Dermis lymphatic vessel endothelial cell (primary cell): ENCODE measurements around the gene MGRN1. TPM values are rescaled to one million over a fixed set of nuclear protein-coding genes. Genes with fewer than 3 reads are reported as not detected.

ENCODE experiments used
- total RNA-seq: library from RNA; depleted of rRNA; stranded (reverse); fragments of >200 nt; gene quantifications from 2 replicates; pipeline ENCODE4 v1.2.1, GENCODE V29; 2014

MGRN1 gene
- total RNA-seq: 13.4 and 19.9 TPM in 2 replicates

DNA sequence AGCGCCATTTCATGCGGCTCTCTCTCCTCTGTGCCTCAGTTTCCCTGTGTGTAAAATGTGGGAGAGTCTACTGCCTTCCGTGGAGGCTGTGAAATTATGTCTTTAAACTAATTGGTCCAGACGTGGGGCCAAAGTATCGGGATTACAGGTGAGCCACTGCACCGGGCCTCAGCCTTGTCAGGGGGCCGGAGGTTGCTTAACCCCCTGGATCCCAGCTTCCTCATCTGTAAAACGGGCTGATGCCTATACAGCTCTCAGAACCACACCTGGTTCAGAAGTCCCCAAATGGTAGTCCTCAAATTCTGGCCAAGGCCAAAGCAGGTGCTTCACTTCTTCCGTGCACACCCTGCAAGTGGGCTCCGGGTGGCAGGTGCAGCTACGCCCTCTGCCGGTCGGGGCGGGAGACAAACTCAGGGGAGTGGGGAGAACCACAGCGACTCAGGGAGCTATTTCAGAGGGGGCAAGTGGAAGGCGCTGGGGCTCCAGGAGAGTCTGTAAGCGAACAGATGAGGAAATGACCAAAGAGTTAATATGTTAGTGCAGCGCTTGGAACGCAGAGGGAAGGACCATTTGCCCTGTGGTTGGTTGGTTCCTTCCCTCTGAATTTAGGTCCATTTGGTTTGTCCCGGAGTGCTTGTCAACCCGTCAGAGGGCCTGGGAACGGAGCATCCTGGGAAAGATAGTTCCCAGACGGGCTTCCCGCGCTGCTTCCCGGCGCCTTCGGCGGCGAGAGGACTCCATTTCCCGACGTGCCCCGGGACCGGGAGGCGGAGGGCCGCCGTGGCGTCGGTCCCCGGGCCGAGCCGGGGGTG lies at the start of gene MGRN1:
Gene MGRN1, plus strand, starts transcription at position 812 of the 812 bp plus-strand sequence. CDS start 135 bp downstream, outside the sequence.

DNA sequence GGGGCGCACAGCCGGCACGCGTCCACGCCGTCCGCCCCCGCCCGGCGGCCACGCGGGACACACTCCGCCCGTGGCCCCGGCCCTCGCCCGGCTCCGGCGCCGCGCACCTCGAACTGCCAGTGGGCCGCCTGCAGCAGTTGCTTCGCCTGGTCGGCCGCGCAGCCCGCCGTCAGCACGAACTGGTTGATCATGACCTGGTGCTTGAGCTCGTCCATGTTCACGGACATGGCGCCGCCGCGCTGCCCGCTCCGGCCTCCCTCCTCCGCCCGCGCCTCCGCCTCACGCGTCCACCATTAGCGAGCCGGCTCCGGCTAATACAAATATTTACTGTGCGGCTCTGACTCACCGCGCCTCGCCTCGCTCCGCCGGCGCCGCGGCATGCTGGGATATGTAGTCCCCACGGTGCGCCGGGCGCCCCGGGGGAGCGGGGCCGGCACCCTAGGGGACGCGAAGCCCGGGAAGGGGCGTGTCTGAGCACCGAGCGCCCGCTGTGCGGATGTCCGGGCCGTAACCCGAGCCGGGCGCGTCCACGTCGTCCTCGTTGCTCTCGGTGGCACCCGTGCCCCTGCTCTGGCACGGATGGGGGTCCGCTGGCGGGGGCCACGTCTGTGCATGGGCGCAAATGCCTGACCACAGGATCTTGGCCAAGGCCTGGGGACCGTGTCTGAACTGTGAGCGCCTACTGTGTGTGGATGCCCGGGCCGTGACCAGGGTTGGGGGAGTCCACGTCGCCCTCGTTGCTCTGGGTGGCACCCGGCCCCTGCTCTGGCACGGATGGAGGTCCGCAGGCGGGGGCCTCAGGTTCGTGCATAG lies 9.8 kb upstream of the MGRN1 start, which contains the start of gene UBALD1:
Gene UBALD1, minus strand, starts transcription at position 318 of the 813 bp plus-strand sequence. Its CDS starts 91 bp downstream, at position 227.

DNA sequence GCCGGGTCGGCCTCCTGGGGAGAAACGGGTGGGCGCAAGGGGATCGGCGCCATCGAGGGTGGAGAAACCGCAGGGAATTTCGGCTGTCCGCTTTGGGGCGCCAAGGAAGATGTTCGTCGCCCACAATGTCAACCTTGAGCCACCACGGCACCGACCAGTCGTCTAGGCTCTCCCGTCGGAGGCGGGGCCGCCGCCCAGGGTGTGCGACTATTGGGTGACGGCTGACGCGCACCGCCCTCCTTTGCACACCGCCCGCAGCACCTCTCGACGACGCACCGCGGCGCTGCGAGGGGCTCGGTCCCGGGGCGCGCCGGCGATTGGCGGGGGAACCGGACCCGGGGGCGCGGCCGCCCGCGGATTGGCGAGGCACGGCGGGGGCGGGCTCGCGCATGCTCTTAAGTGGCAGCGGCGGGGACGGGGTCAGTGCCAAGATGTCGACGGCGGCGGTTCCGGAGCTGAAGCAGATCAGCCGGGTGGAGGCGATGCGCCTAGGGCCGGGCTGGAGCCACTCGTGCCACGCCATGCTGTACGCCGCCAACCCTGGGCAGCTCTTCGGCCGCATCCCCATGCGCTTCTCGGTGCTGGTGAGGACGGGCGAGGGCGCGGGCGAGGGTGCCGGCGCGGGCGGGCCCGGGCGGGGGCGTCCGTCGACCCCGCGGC lies 68.8 kb downstream of the MGRN1 start, which contains the start of gene NUDT16L1:
Gene NUDT16L1, plus strand, starts transcription at position 267 of the 660 bp plus-strand sequence. Its CDS starts 165 bp downstream, at position 432.

DNA sequence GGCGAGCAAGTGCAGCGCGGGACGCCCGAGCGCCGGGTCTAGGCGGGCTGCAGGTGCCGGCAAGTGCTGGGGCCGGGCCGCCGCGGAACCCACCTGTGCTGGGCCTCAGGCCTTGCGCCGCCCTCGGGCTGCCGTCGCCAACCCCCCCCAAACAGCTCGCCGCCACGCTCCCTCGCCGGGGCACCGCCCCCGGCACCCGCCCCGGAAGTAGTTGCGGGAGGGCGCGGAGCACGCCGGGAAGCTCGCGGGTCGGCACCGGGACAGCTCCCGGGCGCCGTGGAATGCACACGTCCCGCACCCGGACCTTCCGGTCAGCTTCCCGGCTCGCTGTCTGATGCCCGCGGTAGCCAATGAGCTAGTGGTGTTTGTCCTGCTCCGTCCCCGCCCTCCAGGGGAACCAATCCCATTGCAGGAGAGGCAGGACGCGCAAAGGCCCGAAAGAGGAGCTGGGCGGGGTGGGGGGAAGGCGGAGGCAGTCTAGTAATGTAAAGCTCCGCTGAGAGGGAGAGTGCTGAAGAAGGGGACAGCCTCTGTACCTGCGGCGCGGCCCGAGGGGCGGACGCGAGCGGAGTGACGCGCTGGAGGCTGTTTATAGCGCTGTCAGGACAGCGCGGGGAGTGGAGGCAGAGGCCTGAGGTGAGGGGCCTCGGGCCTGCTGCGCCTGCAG lies 109.6 kb downstream of the MGRN1 start, which contains the start of the genes ANKS3 and DNAAF8:
Gene ANKS3, minus strand, starts transcription at position 209 of the 667 bp plus-strand sequence. CDS start 4,122 bp downstream, outside the sequence.
Gene DNAAF8, plus strand, starts transcription at position 475 of the 667 bp plus-strand sequence. CDS start 1,978 bp downstream, outside the sequence.

Other genes with a start within 250 kb of the MGRN1 start
- 24.9 and 31.2 TPM in 2 replicates for gene CORO7, start 208.2 kb upstream of the MGRN1 start, total RNA-seq
- gene DNAJA3, start 199.0 kb upstream of the MGRN1 start, total RNA-seq: 25.2 and 41.9 TPM in 2 replicates
- gene NMRAL1, start 150.2 kb upstream of the MGRN1 start, total RNA-seq: 46.1 and 52.2 TPM in 2 replicates
- 100 and 114 TPM in 2 replicates for gene HMOX2, start 148.4 kb upstream of the MGRN1 start, total RNA-seq
- gene CDIP1, start 86.1 kb upstream of the MGRN1 start, total RNA-seq: 3.2 and 3.9 TPM in 2 replicates
- gene C16orf96, start 68.5 kb upstream of the MGRN1 start, total RNA-seq: under 0.01 TPM in 1 of 2 replicates, not detected in the other
- 4.6 and 6.1 TPM in 2 replicates for gene UBALD1, start 9.9 kb upstream of the MGRN1 start, total RNA-seq
- gene NUDT16L1, start 68.7 kb downstream of the MGRN1 start, total RNA-seq: 25.0 and 30.5 TPM in 2 replicates
- 12.9 and 13.1 TPM in 2 replicates for gene ANKS3, start 109.4 kb downstream of the MGRN1 start, total RNA-seq
- gene DNAAF8, start 109.7 kb downstream of the MGRN1 start, total RNA-seq: 0.17 and 0.33 TPM in 2 replicates
- 5.2 and 6.5 TPM in 2 replicates for gene ZNF500, start 142.3 kb downstream of the MGRN1 start, total RNA-seq
- not detected in 2 replicates for gene SEPTIN12, start 163.5 kb downstream of the MGRN1 start, total RNA-seq
- gene SMIM22, start 170.5 kb downstream of the MGRN1 start, total RNA-seq: not detected in 2 replicates
- gene ROGDI, start 177.8 kb downstream of the MGRN1 start, total RNA-seq: 26.6 and 26.9 TPM in 2 replicates
- 57.0 and 62.8 TPM in 2 replicates for gene GLYR1, start 222.5 kb downstream of the MGRN1 start, total RNA-seq
- gene UBN1, start 222.7 kb downstream of the MGRN1 start, total RNA-seq: 17.7 and 20.5 TPM in 2 replicates